Stimulated activated CD4-positive, alpha-beta T cell treated with anti-CD3 and anti-CD28 coated beads, TNF-alpha, amount 100 ng/mL, for 48 hours (primary cell): ENCODE results near the gene NRXN3.

Experiments used
- DNase-seq, 3 donors: peaks; one replicate each; pipeline ENCODE4 v3.0.0-alpha.2; 2020; ENCODE audit warnings: low read depth in 3 of 3

NRXN3 gene

DNA sequence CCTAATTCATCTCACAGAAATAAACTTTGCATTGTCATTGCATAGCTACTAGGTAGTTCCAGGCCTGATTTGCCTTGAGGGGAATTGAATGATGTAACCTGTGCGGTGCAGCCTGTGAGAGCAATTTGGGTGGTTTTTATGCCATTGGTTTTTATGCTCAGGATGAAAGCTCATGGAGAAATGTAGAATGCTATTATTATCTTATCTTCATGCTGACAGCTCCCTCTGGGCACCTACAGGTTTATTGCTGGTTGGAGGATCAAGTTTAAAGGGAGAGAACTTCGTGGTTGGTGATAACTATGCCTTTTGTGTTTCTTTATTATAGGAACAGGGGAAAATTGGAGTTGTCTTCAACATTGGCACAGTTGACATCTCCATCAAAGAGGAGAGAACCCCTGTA is 1493.3 kb downstream of the NRXN3 start:
- DNase-seq, result no peak

DNA sequence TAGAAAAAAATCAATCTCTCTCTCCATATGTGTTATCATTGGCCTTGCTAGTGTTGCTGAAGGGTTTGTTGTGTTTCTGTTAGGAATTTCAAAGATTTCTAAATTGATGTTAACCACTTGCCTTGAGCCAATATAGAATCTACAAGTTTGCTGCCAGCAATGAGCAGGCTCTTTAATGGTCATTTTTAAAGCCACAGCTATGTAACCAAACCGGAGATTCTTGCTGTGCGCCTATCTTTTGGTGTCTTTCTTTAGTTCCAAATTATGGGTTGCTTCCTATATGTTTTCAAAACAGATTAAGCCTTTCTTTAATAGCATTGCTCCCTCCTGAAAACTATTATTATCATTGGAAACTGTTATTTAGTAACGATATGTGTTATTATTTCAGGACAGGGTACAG is 1495.4 kb downstream of the NRXN3 start:
- no peak for DNase-seq

DNA sequence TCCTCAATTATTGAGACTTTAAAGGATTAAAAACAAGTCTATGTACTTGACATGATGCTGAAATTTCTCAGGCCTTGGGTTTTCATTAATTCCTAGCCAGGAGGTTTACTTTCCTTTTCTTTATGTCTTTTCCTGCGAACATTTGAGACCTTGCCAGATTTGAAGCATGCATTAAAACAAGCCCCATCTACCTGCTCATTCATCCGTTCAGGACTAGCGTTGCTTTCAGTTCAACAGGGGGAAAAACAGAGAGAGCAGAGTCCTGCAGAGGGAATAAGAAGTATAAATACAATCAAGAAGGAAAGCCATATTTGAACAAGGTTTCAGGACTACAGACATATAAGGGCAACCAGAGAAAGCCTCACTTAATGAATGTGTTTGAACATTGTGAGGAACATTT is 1498.8 kb downstream of the NRXN3 start:
- no peak for DNase-seq

- no peak for DNase-seq
These were observed 1500.6 kb downstream of the NRXN3 start for GRCh38 chr14:79670811-79671210.

DNA sequence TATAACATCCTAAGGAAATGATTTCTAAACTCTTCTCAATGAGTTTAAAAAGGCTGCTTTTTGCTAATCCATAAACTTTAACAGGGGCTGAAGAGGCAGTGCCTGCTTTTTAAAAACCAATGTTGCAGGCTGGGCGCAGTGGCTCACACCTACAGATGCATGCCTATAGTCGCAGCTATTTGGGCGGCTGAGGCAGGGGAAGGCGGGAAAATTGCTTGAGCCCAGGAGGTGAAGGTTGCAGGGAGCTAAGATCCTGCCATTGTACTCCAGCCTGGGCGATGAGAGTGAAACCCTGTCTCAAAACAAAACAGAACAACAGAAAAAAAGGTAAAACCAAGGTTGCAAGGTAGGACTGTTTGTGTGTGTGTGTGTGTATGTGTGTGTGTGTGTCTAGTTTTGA is 1509.9 kb downstream of the NRXN3 start:
- DNase-seq, result no peak

DNA sequence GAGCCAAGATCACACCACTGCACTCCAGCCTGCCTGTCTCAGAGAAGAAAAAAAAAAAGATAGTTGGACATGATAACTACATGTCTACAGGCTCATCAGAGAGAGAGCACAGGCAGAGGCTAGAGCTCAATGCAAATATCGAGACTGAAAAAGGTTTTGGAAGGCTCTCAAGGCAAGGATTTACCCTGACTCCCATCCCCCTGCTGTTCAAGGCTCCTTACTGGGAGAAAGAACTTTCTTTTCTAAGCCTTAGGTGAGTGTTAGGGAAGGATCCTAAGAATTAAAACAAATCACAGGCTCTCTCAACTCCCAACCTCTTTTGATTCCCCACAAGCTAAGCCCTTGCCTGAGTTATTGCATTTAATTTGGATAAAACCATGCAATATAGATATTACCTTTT is 1516.0 kb downstream of the NRXN3 start:
- DNase-seq, result no peak

DNA sequence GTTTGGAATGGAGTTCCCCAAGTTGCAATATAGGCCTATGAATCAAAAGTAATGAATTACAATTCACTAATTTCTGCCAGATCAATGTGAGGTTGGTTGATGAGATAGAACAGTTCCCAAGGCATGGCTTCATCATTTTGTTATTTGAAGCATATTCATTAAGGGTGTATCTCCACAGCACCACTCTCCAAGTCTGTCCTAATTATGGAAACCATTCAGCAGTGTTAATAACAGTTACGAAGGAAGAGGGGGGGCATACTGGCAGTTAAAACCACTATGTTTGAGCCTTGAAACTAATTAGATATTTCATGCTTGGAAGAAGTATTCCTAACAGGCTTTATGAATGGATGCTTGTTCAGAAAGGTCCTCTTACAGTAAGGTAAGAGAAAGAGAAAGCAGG is 1520.8 kb downstream of the NRXN3 start:
- no peak for DNase-seq

DNA sequence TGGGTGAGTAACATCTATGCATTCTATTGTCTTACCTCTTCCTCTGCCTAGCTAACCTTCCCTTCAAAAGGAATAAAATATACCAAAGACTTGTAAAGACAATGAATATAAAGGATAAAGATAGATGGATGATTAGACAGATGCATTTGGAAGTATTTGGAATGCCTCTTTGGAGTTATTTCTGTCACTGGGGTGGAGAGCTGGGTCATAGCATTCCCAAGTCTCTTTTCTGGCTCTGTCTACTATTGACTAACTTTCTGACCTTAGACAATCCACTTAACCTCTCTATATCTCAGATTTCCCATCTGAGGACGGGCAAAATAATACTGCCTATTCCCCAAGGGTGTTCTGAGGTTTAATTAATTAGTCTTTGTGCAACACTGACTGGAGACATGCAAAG is 1523.8 kb downstream of the NRXN3 start:
- DNase-seq, result no peak

- DNase-seq, result no peak
These were observed 1525.1 kb downstream of the NRXN3 start for GRCh38 chr14:79695307-79695706.

DNA sequence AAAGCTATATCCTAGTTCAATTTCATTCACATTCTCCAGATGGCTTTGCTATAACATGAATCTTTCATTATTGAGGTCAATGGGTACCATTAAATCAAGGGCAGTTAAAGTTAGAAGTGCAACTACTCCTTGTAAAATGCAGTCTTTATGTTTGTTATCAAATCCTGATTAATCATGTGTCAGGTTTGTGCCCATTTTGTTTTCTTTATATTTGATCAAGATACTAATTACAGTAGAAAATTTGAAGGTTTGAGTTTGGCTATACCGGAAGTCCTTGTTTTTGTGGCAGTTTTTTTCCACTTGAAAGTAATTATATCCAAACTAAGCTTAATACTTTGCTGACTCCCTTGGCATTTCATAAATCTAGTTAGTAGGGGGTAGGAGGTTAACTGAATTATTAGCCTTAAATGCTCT is 1528.1 kb downstream of the NRXN3 start:
- no peak for DNase-seq

DNA sequence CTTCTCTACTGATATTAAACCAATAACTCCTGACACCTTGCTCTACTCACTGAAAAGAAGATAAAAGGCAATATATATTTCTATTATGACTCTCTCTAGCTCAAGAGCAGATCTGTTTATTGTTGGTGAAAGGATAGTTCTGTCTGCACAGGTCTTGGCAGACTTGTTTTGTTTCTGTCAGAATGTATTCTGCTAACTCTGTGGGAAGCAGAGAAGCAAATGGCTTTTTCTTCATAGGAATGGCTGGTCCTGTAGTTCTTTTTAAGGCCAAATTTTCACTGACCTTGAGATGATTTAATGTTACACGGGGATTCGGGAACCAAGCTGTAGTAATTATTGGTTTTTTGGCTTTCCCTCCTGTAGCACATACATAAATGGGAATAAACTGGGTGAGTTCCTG is 1529.0 kb downstream of the NRXN3 start:
- DNase-seq, result no peak

- DNase-seq, result no peak
These were observed 1531.2 kb downstream of the NRXN3 start for GRCh38 chr14:79701371-79701770.

DNA sequence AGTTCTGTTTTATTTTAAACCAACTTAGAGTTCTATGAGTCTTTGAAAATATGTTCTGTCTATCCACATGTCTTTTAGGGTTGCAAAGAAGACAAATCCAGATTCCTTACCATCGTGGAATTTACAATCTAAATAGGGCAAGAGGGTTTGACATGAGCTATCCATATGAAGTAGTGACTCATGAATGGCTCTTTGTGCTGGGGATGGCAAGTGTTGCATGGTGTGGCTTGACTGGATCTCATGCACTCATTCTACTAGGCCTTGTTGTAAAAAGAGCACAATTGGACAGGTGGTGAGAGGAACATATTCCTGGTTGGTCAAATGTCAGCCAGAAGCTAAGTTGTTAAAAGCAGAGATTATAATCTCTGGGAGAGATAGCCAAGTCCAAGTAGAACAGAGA is 1532.0 kb downstream of the NRXN3 start:
- no peak for DNase-seq

- no peak for DNase-seq
These were observed 1533.0 kb downstream of the NRXN3 start for GRCh38 chr14:79703209-79703608.

GRCh38 chr14:79704041-79704807 is 1534.1 kb downstream of the NRXN3 start:
- no peak for DNase-seq

DNA sequence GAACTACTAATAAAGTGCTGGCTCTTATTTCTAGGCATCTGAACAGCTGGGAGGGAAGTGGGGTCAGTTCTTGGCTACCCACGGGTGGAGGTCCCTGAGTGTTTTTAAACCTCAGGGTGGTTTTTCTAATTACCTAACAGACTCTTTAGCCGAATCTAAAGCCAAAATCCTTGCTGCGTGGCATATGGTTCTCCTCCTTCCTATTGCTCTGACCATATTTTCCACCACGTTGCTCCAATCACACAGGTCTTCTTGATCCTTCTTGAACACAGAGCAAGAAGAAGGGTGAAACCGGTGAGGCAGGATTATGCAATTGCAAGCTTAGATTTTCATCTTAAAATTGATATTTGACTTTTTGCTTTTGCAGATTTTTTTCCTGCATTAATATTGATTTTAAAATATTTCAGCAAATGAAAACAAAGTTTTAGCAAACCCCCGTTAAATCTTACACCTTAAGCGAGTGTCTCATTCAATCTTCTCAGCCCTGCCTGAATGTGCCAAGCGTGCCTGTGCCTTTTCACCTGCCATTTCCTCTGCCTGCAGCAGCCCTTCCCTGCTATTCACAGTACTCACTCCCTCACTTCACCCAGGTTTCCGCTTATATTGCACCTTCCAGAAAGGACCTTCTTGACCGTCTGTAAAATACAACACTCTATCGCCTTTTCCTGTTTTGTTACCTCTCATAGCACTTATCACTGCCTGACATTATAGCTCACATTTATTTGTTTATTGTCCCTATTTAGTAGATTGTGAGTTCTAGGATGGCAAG is 1535.1 kb downstream of the NRXN3 start:
- DNase-seq, result no peak

- no peak for DNase-seq
These were observed 1536.2 kb downstream of the NRXN3 start for GRCh38 chr14:79706382-79706781.

- no peak for DNase-seq
These were observed 1538.5 kb downstream of the NRXN3 start for GRCh38 chr14:79708426-79709388.

GRCh38 chr14:79709573-79709972 is 1539.4 kb downstream of the NRXN3 start:
- DNase-seq, result no peak

DNA sequence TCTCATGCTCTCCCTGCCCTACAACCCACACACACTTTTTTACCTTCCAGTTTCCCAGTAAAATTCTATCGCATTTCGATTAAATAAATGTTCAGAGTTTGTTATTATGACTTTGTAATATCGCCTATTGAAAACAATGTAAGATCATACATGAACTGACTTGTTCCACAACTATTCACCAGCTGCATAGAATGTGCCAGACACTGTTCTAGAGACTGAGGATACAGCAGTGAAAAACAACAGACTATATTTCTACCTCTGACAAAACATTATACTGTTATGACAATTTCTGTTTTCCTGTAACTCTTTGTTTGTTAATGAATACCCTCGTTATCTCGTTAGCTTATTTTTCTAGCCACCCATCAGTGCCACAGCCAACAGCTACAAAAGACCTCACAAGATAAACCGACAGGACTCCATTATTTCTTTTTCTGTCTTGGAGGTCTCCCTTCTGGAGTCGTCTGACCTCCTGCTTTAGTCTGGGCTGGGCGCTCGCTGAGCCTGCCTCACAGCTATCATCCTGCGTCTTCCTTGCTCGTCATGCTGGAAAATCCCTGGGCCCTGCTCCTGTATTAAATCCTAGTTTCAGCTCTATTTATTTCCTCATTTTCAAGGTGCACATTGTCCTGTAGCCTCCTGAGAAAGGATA is 1542.3 kb downstream of the NRXN3 start:
- no peak for DNase-seq

DNA sequence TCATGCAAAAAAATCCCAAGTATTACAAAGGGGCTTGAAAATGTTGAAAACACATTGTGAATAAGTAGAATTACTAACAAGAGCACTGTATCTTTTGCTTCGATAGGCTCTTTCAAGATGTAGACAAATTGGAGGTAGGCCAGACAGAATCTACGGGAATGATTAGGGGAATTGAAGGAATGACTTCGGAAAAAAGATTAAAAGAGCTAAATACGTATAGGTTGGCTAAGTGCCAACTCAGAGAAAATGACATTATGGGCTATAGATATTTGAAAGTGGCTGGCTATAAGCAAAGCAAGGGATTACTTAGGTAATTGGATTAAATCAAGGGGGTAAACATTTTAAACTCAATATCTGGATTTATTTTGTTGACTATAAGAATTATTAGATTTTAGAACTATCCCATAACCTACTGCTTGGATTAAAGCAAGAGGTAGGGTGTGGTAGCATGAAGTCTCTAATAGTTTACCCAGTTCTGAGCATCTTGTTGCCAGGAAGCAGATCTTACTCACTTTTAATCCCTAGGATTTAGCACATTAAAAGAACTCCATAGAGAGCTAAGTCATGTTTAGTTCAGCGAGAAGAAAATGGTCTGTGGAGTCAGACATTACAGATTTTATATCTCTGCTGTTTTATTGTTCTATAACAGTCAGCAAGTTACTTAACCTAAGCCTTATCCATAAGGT is 1551.4 kb downstream of the NRXN3 start:
- DNase-seq, result no peak
